Transverse colon (tissue), 4 donors: Measurements from ENCODE around the gene DYNLRB1.

Experiments
- CTCF ChIP-seq, 5 experiments: fragments of 200-600 bp in 3 of 5; fragments of 450-650 bp in 2 of 5; sonication (generic) in 3 of 5; IDR thresholded peaks; 1 replicate in 2 of 5; 2 replicates in 3 of 5; pipeline ENCODE4 v1.5.1; 2016 to 2017; ENCODE audit warnings: antibody characterized with exemption in 5 of 5, inconsistent platforms in 3 of 5, mild to moderate bottlenecking in 2 of 5, moderate library complexity in 1 of 5
- EP300 ChIP-seq: sonication (generic); formaldehyde crosslinking; IDR thresholded peaks from one replicate; pipeline ENCODE4 v1.6.1; 2017; ENCODE audit warnings: antibody characterized with exemption, low read depth
- POLR2A ChIP-seq: fragments of 450-650 bp; IDR thresholded peaks from one replicate; pipeline ENCODE4 v1.6.1; 2016; ENCODE audit warnings: antibody characterized with exemption, mild to moderate bottlenecking, moderate library complexity
- POLR2AphosphoS5 ChIP-seq, 3 donors: sonication (generic); formaldehyde crosslinking; IDR thresholded peaks; one replicate each; pipeline ENCODE4 v1.6.1; 2016; ENCODE audit warnings: antibody characterized with exemption in 3 of 3

- TF ChIP-seq POLR2AphosphoS5 (IDR thresholded peaks at IDR 0.05) (no peak), CTCF (IDR thresholded peaks at IDR 0.05) (no peak), EP300 (no peak), POLR2A (no peak)
Observed at GRCh38 chr20:34532756-34533155, 16.5 kb downstream of the DYNLRB1 start.
